GM21529 (cell line): ENCODE data around the gene ZDHHC6.
"Not testable (repeated sequence)": the region's sequence is repeated elsewhere in the genome, so short reads cannot be mapped to it uniquely, and the experiment has no call there.

Experiments
- ATAC-seq: cut with Tn5 transposase; IDR thresholded peaks from one replicate; pipeline ENCODE4 v1.9.1; 2021; ENCODE audit not compliant: unreplicated experiment

The ZDHHC6 gene

GRCh38 chr10:112446055-112446854, 459 bp downstream of the ZDHHC6 start:
- peak; percentile 17 for ATAC-seq

- no peak for ATAC-seq
Observed at GRCh38 chr10:112442063-112442462, 4.7 kb downstream of the ZDHHC6 start.

GRCh38 chr10:112441520-112441919, 5.2 kb downstream of the ZDHHC6 start:
- ATAC-seq = no peak

- no peak for ATAC-seq
Observed at GRCh38 chr10:112438356-112438755, 8.4 kb downstream of the ZDHHC6 start.

- ATAC-seq = no peak
Observed at GRCh38 chr10:112434988-112435619, 11.6 kb downstream of the ZDHHC6 start.

GRCh38 chr10:112433136-112433535, 13.6 kb downstream of the ZDHHC6 start:
- ATAC-seq = no peak

GRCh38 chr10:112429654-112430230, 17.0 kb downstream of the ZDHHC6 start:
- ATAC-seq = no peak

- ATAC-seq = no peak
Observed at GRCh38 chr10:112429147-112429546, 17.6 kb downstream of the ZDHHC6 start.

DNA sequence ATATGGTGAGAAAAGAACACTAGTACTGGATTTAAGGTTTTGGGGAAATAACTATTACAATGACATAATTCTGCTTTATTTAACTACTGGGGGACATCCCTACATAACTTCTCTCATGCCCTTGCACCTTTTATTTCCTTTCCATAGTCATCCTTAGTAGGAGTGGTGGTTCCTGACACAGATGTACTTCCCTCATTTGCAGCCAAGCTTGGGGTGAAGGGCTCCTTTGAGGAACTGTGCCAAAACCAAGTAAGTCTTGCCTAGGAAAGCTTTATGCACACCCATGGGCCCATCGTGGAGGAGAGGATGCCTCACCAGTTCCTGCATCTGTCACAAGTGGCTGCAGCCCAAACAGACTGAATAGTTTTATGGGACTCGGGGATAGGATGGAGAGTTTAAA, 20.6 kb downstream of the ZDHHC6 start:
- no peak for ATAC-seq

DNA sequence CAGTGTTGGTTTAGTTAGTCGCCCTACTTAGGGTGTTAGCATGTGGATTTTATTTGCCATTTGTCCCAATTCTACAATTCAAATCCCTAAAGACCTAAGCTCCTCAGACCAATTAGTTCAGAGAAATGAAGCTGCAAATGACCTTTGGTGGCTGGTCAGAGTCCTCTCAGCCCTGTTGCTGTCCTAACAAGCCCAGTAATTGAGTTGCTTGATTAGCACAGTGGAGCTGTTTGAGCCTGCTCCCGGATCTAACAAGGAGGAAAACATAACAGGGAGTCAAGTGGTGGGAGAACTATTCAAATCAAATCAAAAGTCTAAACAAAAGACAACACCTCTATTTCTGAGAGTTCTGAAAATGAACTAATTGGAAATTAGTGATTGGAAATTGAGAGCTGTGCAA, 22.1 kb downstream of the ZDHHC6 start:
- no peak for ATAC-seq

GRCh38 chr10:112421731-112422130, 25.0 kb downstream of the ZDHHC6 start:
- ATAC-seq = no peak

GRCh38 chr10:112412696-112413095, 34.0 kb downstream of the ZDHHC6 start:
- no peak for ATAC-seq

DNA sequence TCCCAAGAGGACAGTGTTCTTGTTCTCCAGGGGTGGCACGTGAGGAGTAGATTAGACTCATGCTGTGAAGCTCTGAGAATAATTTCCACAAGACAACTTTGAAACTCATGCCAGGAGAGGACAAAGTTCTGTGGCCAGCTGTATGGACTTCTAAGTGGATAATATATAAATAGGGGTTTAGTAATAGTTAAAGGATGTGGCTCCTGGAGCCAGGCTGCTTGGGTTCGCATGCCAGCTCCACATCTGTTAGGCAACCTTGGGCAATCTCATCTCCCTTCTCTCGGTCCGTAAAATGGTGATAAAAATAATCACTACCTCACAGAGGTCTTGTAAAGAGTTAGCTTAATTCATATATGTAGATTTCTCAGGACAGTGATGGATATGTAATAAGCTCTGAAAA, 37.0 kb downstream of the ZDHHC6 start:
- no peak for ATAC-seq

- no peak for ATAC-seq
Observed at GRCh38 chr10:112409299-112409698, 37.4 kb downstream of the ZDHHC6 start.

DNA sequence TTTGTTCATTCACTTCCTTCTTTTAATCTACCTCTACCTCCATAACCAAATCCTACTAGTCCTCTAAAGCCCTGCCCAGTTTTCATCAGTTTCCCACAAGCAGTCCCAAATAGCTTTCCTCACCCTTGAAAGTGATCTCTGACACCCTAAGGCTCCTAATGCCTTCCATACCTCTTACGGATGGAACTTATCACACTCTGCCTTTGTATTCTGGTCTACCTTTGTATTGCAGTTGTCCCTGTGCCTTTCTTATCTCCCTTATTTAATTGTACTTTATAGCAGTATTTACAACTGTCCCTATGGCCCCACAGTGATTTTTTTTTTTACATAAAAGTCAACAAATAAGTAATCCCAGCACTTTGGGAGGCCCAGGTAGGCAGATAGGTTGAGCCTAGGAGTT, 39.0 kb downstream of the ZDHHC6 start:
- no peak for ATAC-seq

DNA sequence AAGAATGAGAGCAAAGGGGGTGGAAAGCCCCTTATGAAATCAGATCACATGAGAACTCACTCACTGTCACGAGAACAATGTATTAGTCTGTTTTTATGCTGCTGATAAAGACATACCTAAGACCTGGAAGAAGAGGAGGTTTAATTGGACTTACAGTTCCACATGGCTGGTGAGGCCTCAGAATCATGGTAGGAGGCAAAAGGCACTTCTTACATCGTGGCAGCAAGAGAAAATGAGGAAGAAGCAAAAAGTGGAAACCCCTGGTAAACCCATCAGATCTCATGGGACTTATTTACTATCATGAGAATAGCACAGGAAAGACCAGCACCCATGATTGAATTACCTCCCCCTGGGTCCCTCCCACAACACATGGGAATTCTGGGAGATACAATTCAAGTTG, 39.9 kb downstream of the ZDHHC6 start:
- ATAC-seq = not testable (repeated sequence)

- no peak for ATAC-seq
Observed at GRCh38 chr10:112404617-112405016, 42.1 kb downstream of the ZDHHC6 start.

GRCh38 chr10:112402917-112403316, 43.8 kb downstream of the ZDHHC6 start:
- no peak for ATAC-seq

DNA sequence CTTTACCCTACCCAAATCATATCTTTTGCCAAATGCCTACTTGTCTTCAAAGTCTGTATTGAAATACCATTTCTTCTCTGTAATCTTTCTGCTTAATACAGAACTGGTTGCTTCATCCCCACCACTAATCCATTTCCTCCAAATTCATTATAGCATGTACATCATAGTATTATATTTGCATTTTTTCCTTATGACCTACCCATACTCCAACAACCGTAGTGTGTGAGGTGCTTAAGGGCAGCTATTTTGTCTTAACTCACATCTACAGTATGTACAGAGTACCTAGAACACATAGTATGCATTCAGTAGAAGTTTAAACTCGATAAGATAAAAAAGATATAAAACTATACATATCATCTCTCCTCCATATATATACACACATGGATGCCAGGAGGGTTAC, 49.1 kb downstream of the ZDHHC6 start:
- no peak for ATAC-seq

DNA sequence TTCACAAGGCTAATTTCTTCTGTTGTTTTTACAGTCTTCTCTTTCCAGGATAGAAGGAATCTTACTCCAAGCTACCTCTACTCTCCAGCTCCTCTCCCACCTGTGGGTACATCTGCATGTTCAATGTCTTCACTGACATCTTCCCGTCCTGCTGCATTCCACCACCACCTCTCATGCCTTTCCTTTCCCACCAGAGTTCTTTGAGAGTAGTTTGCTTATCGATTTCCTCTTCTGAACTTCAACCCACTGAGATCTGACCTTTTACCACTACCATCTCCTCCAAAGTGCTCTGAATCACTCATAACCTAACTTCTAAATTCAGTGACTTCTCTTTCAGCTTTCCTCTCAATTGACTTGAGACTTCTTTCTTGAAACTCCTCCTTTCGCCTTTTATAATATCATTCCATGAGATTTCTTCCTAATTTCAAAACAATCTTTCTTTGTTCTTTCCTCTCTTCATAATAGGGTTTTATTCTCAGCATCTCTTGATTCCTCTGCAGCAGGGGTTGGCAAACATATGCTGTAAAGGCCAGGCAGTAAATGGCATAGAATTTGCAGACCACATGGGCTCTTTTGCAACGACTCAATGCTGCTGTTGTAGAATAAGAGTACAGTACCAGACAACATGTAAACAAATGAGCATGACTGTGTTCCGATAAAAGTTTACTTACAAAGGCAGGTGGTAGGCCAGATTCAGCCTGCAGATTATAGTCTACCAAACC, 50.7 kb downstream of the ZDHHC6 start:
- ATAC-seq = no peak

DNA sequence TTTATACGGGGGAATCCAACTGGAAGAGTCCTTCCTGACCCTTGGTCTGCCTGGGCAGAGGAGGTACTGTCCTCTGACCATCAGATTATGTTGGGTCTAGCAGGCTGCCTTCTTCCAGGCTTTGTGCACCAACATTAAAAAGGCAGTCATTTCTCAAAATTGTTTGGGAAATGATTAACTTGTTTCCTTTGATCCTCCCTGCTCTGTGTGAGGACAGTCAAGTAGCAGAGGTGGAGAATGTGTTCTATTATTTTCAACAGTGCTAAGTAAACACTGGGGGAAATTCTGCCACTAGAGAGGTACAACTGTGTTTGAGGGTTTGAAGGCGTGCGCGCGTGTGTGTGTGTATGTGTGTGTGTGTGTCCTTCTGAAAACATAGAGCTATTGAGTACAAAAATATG, 52.2 kb downstream of the ZDHHC6 start:
- ATAC-seq = no peak

DNA sequence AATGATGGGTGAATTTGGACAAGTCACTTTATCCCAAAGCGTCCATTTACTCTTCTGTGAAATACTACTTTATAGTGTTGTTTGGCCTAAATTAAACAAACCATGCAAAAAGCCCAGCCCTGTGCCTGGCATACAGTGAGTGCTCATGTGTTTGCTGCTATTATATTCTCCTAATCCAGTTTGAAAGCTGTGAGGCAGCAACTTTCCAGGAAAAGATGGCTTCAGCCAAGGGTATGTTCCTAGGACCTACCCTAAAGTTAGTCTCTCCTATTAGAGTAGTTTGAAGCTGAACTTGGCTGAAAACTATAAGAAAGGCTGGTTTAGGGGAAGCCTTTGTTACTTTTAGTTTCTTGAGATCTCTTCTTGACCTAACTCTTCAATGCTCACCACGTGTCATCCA, 52.9 kb downstream of the ZDHHC6 start:
- no peak for ATAC-seq
